Measurements from ENCODE around the gene FGF22.
"Not testable (repeated sequence)": the region's sequence is repeated elsewhere in the genome, so short reads cannot be mapped to it uniquely, and the experiment has no call there.

FGF22 gene

DNA sequence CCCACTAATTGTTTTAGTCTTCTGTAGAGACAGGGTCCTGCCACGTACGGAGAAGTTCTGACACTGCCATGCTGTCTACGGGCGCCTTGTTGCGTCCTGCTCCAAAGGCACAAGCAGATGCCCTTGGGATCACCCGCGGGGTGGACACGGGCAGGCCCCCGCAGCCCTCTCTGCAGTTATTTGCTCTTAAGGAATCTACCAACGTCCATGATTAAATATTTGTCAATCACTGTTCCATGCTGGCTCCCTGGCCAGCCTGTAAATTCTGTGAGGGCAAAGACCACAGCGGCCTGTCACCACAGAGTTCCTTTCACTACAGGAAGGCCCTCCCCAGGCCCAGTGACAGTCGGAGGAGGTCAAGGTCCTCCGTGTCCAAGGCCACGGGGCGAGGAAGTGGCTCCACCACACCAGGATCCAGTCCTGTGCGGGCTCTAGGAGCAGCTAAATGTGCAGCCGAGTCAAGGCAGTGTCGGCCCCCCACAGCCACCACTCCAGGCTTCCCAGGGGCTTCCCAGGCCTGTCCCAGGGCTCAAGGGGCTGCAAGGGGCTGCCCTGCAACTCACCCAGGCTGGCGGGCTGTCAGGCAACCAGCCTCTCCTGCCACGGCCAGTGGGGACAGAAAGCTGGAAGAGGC, 21.2 kb downstream of the FGF22 start:
- DNase-seq (ENCODE audit: low spot score): no peak

DNA sequence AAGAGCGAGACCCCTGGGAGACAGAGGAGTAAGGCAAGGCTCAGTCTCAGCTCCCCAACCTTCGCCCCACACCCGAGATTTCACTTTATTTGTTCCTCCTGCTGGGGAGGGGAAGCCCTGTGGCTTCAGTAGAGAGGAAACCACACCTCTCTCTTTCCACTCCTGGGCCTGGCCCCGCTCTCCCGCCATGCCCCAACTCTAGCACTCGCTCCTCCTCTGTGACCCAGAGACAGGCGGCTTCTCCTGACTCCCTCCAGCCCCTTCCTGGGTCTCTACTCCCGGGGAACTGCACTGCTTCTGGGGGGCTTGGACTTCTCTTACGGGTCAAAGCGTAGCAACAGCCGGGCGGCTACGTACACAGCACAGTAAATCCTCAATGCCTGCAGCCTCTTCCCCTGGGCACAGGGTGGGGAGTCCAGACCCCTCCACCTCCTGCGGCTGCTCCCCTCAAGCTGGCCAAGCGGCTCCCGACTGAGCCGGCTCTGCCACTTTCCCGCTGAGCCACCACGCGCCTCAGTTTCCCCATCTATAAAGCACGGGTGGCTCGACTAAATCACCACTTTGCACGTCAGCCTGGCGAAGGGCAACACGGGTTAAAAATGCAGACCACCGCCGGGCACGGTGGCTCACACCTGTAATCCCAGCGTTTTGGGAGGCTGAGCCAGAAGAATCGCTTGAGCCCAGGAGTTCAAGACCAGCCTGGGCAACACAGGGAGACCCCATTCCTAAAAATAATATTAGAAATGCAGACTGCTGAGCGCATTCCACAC, 21.9 kb downstream of the FGF22 start:
- no peak for DNase-seq (ENCODE audit: low spot score)

DNA sequence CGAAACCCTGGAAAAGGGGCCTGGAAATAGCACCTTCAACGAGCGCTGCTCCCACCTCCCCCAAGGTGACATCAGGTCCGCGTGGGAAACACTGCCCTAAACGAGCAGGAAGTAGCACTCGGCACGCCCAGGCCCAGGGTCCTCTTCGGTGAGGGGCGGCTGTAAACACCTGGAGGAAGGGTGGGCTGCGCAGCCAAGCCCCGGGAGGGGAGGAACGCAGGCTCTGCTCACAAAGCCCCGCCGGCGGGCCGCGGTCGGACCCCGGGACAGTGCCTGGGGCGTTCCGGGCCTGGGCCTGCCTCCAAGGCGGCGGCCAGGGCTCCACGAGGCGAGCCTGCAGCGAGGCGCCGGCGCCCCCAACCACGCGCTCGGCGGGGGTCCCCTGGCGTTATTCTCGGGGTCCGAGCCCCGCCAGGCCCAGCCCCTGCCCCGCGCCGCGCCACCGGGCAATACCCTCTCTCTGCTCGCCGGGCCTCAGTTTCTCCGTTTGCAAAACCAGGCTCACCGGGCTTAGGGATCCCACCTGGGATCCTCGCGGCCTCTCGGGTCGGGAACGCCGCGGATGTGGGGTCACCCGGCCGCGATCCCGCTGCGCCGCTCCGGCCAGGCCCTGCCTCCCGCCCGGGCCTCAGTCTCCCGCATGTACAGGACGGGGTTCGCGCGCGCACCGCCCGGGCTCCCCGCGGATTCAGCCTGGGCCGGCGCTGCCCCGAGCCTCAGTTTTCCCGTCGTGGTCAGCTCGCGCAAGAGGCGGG, 22.7 kb downstream of the FGF22 start:
- no peak for DNase-seq (ENCODE audit: low spot score)

DNA sequence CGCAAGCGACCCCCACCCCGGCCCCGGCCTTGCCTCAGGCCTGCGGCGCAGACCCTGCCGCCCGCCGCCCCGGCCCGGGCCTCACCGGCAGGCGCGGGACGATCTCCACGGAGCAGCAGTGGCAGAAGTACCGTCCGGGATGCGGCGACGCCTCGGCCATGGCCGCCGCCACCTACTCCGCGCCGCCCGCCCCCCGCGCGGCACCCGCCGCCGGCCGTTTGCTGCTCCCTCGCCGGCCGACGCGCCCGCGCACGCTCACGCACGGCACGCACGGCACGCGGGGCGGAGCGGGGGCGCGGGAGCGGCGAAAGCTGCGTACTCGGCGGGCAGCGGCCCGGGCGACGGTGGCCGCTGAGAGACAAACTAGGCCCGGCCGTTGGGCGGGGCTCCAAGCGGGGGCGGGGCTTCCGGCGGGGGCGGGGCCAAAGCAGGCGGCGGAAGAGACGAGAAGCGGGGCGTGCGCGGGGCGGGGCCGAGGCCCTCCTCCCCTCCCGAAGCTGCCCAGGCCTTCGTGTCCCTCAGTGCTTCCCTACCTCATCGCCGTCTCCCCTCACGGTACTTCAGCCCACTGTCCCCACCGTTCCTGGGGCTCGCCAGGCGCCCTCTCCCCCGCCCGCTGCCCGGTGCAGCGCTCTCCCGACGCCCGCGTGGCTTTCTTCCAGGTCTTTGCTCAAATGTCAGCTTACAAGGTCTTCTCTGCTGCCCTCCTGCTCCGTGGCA, 23.4 kb downstream of the FGF22 start, which contains the start of gene RNF126:
RNF126 (minus strand) TSS at position 253 of the 720 bp plus-strand sequence; CDS start at position 160, 93 bp downstream.
- peak; percentile 94 for DNase-seq (ENCODE audit: low spot score)

GRCh38 chr19:663682-664117, 24.0 kb downstream of the FGF22 start:
- DNase-seq (ENCODE audit: low spot score): no peak

DNA sequence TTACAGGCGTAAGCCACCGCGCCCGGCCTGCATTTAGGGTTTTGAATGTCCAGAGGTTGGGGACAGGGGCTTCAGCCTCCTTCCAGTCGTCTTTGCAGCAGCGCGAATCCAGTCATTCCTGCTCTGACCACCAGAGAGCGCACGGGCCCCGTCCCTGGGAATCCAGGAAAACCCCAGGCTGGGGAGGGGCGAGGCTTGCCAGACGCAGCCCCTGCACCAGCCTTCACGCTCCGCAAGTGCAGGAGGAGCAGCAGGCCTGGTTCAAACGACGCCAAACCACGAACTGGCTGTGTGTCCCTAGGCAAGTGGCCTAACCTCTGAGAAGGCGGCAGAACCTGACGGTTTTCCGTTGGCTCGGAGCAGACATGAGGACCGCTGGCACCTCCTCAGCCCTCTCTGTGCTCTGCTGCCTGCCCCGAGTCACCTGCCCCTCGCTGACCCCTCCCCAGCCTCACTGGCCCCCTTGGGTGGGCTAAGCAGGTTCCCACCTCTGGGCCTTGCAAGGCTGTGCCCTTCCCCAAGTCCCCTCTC, 25.3 kb downstream of the FGF22 start:
- peak; percentile 95 for DNase-seq (ENCODE audit: low spot score)

DNA sequence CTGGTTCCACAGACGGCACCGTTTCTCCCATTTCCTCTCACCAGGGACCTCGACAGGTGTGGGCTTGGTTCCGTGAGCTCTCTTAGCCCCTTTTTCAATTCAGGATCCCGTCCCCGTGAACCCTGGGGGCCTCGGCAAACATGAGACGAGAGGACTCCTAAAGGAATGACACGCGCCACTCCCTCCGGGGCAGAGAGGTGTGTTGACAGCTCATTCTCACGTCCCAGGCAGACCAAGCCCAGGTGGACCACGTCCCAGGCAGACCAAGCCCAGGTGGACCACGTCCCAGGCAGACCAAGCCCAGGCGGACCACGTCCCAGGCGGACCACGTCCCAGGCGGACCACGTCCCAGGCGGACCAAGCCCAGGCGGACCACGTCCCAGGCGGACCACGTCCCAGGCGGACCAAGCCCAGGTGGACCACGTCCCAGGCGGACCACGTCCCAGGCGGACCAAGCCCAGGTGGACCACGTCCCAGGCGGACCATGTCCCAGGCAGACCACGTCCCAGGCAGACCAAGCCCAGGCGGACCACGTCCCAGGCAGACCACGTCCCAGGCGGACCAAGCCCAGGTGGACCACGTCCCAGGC, 27.4 kb downstream of the FGF22 start:
- not testable (repeated sequence) for DNase-seq (ENCODE audit: low spot score)

DNA sequence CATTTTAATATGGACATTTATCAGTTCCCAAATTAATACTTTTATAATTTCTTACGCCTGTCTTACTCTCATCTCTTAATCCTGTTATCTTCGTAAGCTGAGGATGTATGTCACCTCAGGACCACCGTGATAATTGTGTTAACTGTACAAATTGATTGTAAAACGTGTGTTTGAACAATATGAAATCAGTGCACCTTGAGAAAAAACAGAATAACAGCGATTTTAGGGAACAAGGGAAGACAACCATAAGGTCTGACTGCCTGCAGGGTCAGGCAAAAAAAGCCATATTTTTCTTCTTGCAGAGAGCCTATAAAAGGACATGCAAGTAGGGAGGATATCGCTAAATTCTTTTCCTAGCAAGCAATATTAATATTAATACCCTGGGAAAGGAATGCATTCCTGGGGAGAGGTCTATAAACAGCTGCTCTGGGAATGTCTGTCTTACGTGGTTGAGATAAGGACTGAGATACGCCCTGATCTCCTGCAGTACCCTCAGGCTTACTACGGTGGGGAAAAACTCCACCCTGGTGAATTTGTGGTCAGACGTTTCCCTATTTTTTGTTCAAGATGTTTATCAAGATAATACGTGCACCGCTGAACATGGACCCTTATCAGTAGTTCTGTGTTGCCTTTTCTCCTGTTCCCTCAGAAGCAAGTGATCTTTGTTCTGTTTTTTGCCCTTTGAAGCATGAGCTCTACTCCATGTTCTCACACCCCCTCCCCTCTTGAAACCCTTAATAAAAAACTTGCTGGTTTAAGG, 29.2 kb downstream of the FGF22 start:
- not testable (repeated sequence) for DNase-seq (ENCODE audit: low spot score)

DNA sequence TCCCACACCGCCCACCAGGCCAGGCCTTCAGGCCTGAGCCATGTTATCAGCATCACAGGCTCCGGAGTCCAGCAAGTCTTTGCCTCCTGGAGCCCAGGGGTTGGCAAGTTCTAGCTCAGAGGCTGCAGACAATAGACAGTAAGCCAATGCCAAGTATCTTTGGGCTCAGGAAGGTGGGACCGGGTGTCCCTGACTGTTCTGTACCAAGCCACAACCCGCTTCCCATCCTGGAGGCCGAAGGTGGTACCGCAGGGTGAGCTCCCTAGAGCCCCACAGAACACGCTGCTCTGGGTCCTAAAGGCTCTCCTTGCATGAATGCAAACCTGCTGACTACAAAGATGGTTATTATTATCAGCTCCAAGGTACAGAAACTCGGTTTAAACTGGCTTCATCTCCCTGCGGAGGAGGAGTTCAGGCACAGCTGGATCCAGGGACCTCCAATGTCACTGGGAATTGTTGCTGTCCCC, 31.0 kb downstream of the FGF22 start:
- no peak for DNase-seq (ENCODE audit: low spot score)

GRCh38 chr19:674282-675151, 34.8 kb downstream of the FGF22 start:
- peak; percentile 43 for DNase-seq (ENCODE audit: low spot score)

DNA sequence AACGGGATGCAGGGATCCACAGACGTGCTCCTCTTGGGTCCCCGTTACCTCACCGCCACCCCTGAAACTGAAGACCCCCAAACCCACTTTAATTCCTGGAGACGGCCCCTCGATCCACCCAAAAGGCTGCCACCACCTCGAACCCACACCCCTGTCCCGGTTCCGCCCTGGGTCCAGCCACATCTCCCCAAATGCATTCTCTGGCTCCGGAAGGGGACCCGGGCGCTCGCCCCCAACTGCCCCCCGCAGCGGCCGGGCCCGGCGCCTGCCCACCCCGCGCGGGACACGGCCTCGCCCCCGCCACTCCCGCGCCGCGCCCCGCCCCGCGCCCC, 36.3 kb downstream of the FGF22 start:
- DNase-seq (ENCODE audit: low spot score): no peak

GRCh38 chr19:676339-677105, 36.8 kb downstream of the FGF22 start, which contains the start of gene FSTL3:
Gene FSTL3, plus strand, starts transcription at chr19:676392. Its CDS starts 32 bp downstream, at chr19:676424.
- DNase-seq (ENCODE audit: low spot score): peak; percentile 54

DNA sequence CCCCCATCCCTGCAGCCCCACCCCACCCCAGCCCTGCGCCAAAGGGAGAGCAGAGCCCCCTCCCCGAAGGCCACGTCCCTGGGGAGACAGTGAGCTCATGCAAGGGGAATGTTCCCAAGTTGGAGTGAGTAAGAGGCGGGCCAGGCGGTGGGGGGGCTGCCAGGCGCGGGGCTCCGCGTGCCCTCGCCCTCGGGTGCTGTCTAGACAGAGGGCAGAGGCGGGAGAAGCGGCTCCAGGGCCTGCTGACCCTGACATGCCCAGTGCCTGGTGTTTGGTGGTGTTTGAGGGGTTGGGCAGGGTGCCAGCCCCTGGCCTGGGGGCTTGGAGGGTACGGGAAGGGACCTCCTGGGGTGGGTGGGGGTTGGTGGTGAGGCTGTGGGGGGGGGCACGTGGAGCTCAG, 37.5 kb downstream of the FGF22 start:
- no peak for DNase-seq (ENCODE audit: low spot score)

- peak; percentile 47 for DNase-seq (ENCODE audit: low spot score)
Measured at GRCh38 chr19:677601-678436, 38.1 kb downstream of the FGF22 start.

GRCh38 chr19:678791-679388, 39.2 kb downstream of the FGF22 start:
- peak; percentile 59 for DNase-seq (ENCODE audit: low spot score)

- peak; percentile 77 for DNase-seq (ENCODE audit: low spot score)
Measured at GRCh38 chr19:679418-680286, 40.0 kb downstream of the FGF22 start.

Measured in ecto neural progenitor cell (in vitro differentiated cells).